Astrocyte (in vitro differentiated cells and primary cell): ENCODE data around the gene FBLN1. TPM values are rescaled to one million over a fixed set of nuclear protein-coding genes. Genes with fewer than 3 reads are reported as not detected.

ENCODE experiments used
- DNase-seq: peaks from one replicate; pipeline ENCODE4 v3.0.0-alpha.2; 2010; ENCODE audit warnings: low read depth
- FAIRE-seq: peaks from 2 replicates; lab custom pipeline; 2011; peaks lifted over from hg19 to GRCh38; lab: Jason Lieb, UNC
- H2AFZ ChIP-seq: 2 replicates; pipeline ENCODE4 v1.6.0; 2012; ENCODE audit warnings: low read depth, low read length, inconsistent platforms
- H3K27ac ChIP-seq: 2 replicates; pipeline ENCODE4 v1.5.1; 2011; ENCODE audit warnings: low read depth, low read length, inconsistent platforms
- H3K27me3 ChIP-seq: 2 replicates; pipeline ENCODE4 v1.6.0; 2011; ENCODE audit warnings: low read length, inconsistent platforms; ENCODE audit not compliant: insufficient read depth
- H3K36me3 ChIP-seq: 2 replicates; pipeline ENCODE4 v1.5.1; 2011; ENCODE audit warnings: low read length, inconsistent platforms; ENCODE audit not compliant: insufficient read depth
- H3K4me1 ChIP-seq: 2 replicates; pipeline ENCODE4 v1.5.1; 2011; ENCODE audit warnings: low read length, inconsistent platforms; ENCODE audit not compliant: insufficient read depth
- H3K4me2 ChIP-seq: 2 replicates; pipeline ENCODE4 v1.6.0; 2012; ENCODE audit warnings: low read length, inconsistent platforms
- H3K4me3 ChIP-seq: 2 replicates; pipeline ENCODE4 v1.5.1; 2011; ENCODE audit warnings: low read depth, mild to moderate bottlenecking, low read length, inconsistent platforms; ENCODE audit not compliant: insufficient read depth
- H3K79me2 ChIP-seq: 2 replicates; pipeline ENCODE4 v1.6.0; 2012; ENCODE audit warnings: mild to moderate bottlenecking, low read length, inconsistent platforms; ENCODE audit not compliant: insufficient read depth
- H3K9ac ChIP-seq: 2 replicates; pipeline ENCODE4 v1.6.0; 2012; ENCODE audit warnings: mild to moderate bottlenecking, low read length, inconsistent platforms
- H3K9me3 ChIP-seq: 2 replicates; pipeline ENCODE4 v1.5.1; 2012; ENCODE audit warnings: low read depth, mild to moderate bottlenecking, low read length, inconsistent platforms; ENCODE audit not compliant: insufficient read depth
- H4K20me1 ChIP-seq: 2 replicates; pipeline ENCODE4 v1.6.0; 2012; ENCODE audit warnings: low read length, inconsistent platforms; ENCODE audit not compliant: insufficient read depth
- H3K27ac Mint-ChIP-seq: one replicate; pipeline ENCODE4 v1.8.0; 2021; ENCODE audit warnings: mild to moderate bottlenecking, mixed read lengths; ENCODE audit not compliant: unreplicated experiment
- H3K27me3 Mint-ChIP-seq: one replicate; pipeline ENCODE4 v1.8.0; 2021; ENCODE audit warnings: low read depth, mixed read lengths; ENCODE audit not compliant: unreplicated experiment
- H3K36me3 Mint-ChIP-seq: one replicate; pipeline ENCODE4 v1.8.0; 2021; ENCODE audit warnings: low read depth, mixed read lengths; ENCODE audit not compliant: unreplicated experiment
- H3K4me1 Mint-ChIP-seq: one replicate; pipeline ENCODE4 v1.8.0; 2021; ENCODE audit warnings: low read depth, mixed read lengths; ENCODE audit not compliant: unreplicated experiment
- H3K4me3 Mint-ChIP-seq: one replicate; pipeline ENCODE4 v1.8.0; 2021; ENCODE audit warnings: mild to moderate bottlenecking, moderate library complexity, mixed read lengths; ENCODE audit not compliant: unreplicated experiment
- H3K9me3 Mint-ChIP-seq: one replicate; pipeline ENCODE4 v1.8.0; 2021; ENCODE audit warnings: mild to moderate bottlenecking, mixed read lengths; ENCODE audit not compliant: unreplicated experiment
- EZH2 ChIP-seq: IDR thresholded peaks from 2 replicates; pipeline ENCODE4 v1.6.1; 2012; ENCODE audit warnings: mild to moderate bottlenecking, low read length, inconsistent platforms; ENCODE audit not compliant: insufficient read depth
- total RNA-seq: library from RNA; stranded (reverse); gene quantifications from 2 replicates; pipeline ENCODE4 v1.2.1, GENCODE V29; 2021
- TF ChIP-seq, protein P1 (sequence below): IDR thresholded peaks from 2 replicates; pipeline ENCODE4 v1.5.1; 2011; ENCODE audit warnings: low read depth, mild to moderate bottlenecking, inconsistent platforms, low read length, moderate library complexity; ENCODE audit not compliant: insufficient read depth

Gene FBLN1
- total RNA-seq, 1 donor from 2014 or later: 69.2 TPM

DNA sequence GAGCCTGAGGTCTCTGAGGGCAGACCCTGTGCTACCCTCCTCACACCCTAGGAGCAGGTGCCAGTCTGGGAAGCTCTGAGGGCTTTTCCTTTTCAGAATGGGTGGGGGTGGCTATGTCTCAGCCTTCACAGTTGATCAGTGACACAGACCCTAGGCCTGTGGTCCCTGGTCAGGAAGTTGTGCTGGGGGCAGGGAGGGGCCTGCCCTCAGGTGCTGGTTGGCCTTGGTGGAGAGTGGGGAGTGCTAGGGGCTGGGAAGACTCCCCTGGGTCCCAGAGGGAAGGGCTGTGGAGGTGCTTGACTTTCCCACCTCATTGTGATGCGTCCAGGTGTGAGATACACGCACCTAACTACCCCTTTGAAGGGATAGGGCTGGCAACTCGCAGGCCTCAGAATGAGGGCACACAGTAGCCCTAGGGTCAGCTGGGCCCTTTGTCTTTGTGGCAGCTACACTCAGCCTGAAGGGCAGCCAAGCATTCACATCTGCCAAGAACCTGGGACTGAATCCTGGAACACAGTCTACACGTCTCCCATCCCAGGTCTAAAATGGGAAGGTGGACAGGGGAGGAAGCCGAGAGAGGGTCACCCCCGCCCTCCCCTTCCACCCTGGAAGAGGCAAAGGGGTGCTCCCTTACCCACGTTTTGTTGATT is 137.7 kb downstream of the FBLN1 start:
- Mint-ChIP-seq H3K27ac (no peak overlapping the region), H3K27me3 (peaks cover 37% of the 10 kb centered on the region), H3K4me3 (no peak overlapping the region), H3K9me3 (no peaks in the 10 kb centered on the region), H3K36me3 (no peaks in the 10 kb centered on the region), H3K4me1 (peaks cover 14% of the 10 kb centered on the region)
- no peak for DNase-seq
- no peak for TF ChIP-seq EZH2
- TF ChIP-seq, protein P1, sequence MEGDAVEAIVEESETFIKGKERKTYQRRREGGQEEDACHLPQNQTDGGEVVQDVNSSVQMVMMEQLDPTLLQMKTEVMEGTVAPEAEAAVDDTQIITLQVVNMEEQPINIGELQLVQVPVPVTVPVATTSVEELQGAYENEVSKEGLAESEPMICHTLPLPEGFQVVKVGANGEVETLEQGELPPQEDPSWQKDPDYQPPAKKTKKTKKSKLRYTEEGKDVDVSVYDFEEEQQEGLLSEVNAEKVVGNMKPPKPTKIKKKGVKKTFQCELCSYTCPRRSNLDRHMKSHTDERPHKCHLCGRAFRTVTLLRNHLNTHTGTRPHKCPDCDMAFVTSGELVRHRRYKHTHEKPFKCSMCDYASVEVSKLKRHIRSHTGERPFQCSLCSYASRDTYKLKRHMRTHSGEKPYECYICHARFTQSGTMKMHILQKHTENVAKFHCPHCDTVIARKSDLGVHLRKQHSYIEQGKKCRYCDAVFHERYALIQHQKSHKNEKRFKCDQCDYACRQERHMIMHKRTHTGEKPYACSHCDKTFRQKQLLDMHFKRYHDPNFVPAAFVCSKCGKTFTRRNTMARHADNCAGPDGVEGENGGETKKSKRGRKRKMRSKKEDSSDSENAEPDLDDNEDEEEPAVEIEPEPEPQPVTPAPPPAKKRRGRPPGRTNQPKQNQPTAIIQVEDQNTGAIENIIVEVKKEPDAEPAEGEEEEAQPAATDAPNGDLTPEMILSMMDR: no peak
- Histone ChIP-seq H3K79me2 (no peaks in the 10 kb centered on the region), H3K36me3 (no peaks in the 10 kb centered on the region), H3K4me1 (peaks cover 8% of the 10 kb centered on the region), H4K20me1 (no peaks in the 10 kb centered on the region), H3K4me3 (no peak overlapping the region), H3K4me2 (no peak overlapping the region), H2AFZ (no peak overlapping the region), H3K9ac (no peak overlapping the region), H3K9me3 (no peaks in the 10 kb centered on the region), H3K27ac (no peak overlapping the region), H3K27me3 (peaks cover 14% of the 10 kb centered on the region)
- FAIRE-seq: no peak

DNA sequence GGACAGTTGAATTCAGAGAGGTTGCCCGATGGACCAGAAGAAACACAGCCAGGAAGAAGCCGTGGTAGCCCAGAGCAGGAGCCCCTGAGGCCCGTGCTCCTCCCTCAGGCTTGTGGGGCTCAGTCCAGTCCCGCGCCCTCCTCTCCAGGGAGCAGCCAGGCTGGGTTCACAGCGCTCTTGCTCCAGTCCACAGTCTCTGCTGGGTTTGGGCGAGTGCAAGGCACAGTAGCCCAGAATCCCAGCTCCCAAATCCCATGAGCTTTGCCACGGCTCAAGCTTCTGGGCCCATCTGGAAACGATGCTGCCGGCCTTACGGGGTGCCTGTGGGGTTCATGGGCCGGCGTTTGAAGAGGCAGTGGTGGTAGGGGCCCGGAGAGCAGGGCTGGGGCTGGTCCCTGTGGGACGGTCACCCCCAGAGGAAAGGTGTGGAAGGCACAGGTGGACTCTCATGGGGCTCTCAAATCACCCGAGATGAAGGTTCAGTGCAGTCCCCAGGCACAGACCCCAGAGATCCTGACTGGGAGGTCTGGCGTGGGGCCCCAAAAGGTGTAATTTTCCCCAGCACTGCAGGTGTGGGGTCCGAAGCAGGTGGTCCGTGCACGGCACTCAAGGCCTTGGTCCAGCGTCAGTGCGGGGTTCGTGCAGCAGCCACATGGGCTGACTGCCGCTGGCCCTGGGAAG is 138.4 kb downstream of the FBLN1 start:
- TF ChIP-seq, protein P1: no peak
- TF ChIP-seq EZH2: no peak
- no peak overlapping the region for H3K27ac ChIP-seq
- H2AFZ ChIP-seq: no peak overlapping the region
- FAIRE-seq (no peak), DNase-seq (no peak)
- Mint-ChIP-seq H3K36me3 (no peaks in the 10 kb centered on the region), H3K27ac (no peak overlapping the region), H3K9me3 (no peaks in the 10 kb centered on the region), H3K4me3 (no peak overlapping the region), H3K4me1 (peaks cover 16% of the 10 kb centered on the region), H3K27me3 (peaks cover 35% of the 10 kb centered on the region)
- H3K4me1 ChIP-seq: peaks cover 9% of the 10 kb centered on the region
- peaks cover 14% of the 10 kb centered on the region for H3K27me3 ChIP-seq
- H3K36me3 ChIP-seq: no peaks in the 10 kb centered on the region
- H4K20me1 ChIP-seq: no peaks in the 10 kb centered on the region
- H3K4me2 ChIP-seq: no peak overlapping the region
- H3K79me2 ChIP-seq: no peaks in the 10 kb centered on the region
- H3K4me3 ChIP-seq: no peak overlapping the region
- no peak overlapping the region for H3K9ac ChIP-seq
- no peaks in the 10 kb centered on the region for H3K9me3 ChIP-seq

DNA sequence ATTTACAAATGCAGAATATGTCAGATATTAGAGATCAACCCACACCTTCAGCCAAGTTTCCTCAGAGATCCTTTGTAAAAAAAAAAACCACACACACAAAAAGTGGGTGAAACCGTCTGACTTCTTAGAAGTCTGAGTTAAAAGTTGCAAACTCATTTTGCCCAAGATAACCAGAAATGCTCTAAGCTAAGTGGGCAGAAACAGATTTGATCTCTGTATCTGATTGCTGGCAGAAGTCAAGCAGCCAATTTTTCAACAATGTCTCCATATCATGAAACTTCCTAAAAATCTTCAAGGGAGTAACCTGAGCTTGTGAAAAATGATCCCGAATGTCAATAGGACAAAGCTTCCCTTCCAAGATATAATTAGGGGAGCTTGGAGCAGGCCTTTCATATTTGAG is 140.3 kb downstream of the FBLN1 start:
- no peaks in the 10 kb centered on the region for H3K9me3 Mint-ChIP-seq
- peaks cover 16% of the 10 kb centered on the region for H3K4me1 Mint-ChIP-seq
- Histone ChIP-seq H3K4me3 (no peak overlapping the region), H2AFZ (no peak overlapping the region), H3K27ac (no peak overlapping the region), H3K79me2 (no peaks in the 10 kb centered on the region), H3K9ac (no peak overlapping the region), H3K4me2 (no peak overlapping the region), H4K20me1 (no peaks in the 10 kb centered on the region), H3K9me3 (no peaks in the 10 kb centered on the region), H3K27me3 (peaks cover 7% of the 10 kb centered on the region), H3K4me1 (peaks cover 9% of the 10 kb centered on the region), H3K36me3 (no peaks in the 10 kb centered on the region)
- DNase-seq (no peak), FAIRE-seq (no peak)
- H3K4me3 Mint-ChIP-seq: no peak overlapping the region
- no peak overlapping the region for H3K27ac Mint-ChIP-seq
- H3K36me3 Mint-ChIP-seq: peaks cover 2% of the 10 kb centered on the region
- H3K27me3 Mint-ChIP-seq: peaks cover 40% of the 10 kb centered on the region
- TF ChIP-seq, protein P1: no peak
- TF ChIP-seq EZH2: no peak
